AG04449 (cell line): ENCODE data around the gene GRIN2A.

Experiments used
- CTCF ChIA-PET: fragments of 350-600 bp; formaldehyde crosslinking; extraction: SDS; loops from one replicate; lab custom pipeline; 2021; ENCODE audit warnings: antibody characterized with exemption; lab: Yijun Ruan, JAX
- POLR2A ChIA-PET: fragments of 400-600, 350-600 bp; formaldehyde crosslinking; extraction: SDS; loops from one replicate; lab custom pipeline; 2020; ENCODE audit warnings: antibody characterized with exemption, inconsistent platforms; lab: Yijun Ruan, JAX
- DNase-seq: peaks from one replicate; pipeline ENCODE4 v3.0.0-alpha.2; 2010; ENCODE audit warnings: low read depth, low spot score
- H3K4me3 ChIP-seq: 2 replicates; pipeline ENCODE4 v1.5.1; 2011; ENCODE audit warnings: low read depth, mild to moderate bottlenecking, control low read depth, low read length
- TF ChIP-seq, protein P1 (sequence below): IDR thresholded peaks from one replicate; pipeline ENCODE4 v1.5.1; 2011; ENCODE audit warnings: mild to moderate bottlenecking, moderate library complexity, low read length, control low read depth, inconsistent platforms; ENCODE audit not compliant: insufficient read depth; ENCODE audit errors: missing control alignments

The GRIN2A gene

GRCh38 chr16:10138881-10139280 is 43.3 kb downstream of the GRIN2A start:
- H3K4me3 ChIP-seq = no peak overlapping the region
- ChIA-PET POLR2A (no interaction called here), CTCF (no interaction called here)
- DNase-seq = no peak
- TF ChIP-seq, protein P1, sequence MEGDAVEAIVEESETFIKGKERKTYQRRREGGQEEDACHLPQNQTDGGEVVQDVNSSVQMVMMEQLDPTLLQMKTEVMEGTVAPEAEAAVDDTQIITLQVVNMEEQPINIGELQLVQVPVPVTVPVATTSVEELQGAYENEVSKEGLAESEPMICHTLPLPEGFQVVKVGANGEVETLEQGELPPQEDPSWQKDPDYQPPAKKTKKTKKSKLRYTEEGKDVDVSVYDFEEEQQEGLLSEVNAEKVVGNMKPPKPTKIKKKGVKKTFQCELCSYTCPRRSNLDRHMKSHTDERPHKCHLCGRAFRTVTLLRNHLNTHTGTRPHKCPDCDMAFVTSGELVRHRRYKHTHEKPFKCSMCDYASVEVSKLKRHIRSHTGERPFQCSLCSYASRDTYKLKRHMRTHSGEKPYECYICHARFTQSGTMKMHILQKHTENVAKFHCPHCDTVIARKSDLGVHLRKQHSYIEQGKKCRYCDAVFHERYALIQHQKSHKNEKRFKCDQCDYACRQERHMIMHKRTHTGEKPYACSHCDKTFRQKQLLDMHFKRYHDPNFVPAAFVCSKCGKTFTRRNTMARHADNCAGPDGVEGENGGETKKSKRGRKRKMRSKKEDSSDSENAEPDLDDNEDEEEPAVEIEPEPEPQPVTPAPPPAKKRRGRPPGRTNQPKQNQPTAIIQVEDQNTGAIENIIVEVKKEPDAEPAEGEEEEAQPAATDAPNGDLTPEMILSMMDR = no peak

DNA sequence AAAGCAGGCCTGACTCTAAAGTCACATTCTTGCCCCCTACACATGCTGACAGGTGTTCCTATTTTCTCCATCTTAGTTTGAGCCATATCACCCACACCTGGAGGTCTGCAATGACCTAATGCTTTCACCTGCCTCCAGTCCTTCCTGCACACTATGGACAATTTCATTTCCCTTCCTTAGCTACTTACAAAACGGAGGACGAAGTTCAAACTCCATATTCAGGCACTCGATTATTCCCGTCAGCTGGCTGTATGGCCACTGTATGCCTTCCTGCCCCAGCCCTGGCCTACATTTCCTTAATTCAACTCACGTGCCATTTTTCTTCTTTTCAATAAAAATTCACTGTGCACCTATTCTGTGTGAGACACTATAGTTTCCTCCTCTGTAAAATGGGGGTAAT is 44.9 kb downstream of the GRIN2A start:
- no peak overlapping the region for H3K4me3 ChIP-seq
- DNase-seq = no peak
- ChIA-PET POLR2A (no interaction called here), CTCF (no interaction called here)
- TF ChIP-seq, protein P1 = no peak

DNA sequence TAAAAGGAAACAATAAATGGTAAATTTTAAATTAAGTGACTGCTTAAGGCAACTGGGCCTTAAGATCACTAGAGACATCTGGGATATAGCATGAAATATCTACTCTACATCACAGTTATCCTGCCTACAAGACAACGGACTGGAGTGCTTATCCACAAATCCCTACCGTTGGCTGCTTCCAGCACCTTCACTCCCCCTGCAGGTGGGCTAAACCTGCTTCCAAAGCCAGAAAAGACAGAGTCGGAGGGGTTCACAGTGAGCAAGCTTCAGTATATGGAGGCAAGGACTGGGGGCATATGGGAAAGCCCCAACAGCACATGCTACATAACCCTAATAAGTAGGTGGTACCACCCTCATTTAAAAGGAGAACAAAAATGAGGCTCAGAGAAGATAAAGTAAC is 45.3 kb downstream of the GRIN2A start:
- ChIA-PET CTCF (no interaction called here), POLR2A (no interaction called here)
- TF ChIP-seq, protein P1 = no peak
- H3K4me3 ChIP-seq = no peak overlapping the region
- no peak for DNase-seq

DNA sequence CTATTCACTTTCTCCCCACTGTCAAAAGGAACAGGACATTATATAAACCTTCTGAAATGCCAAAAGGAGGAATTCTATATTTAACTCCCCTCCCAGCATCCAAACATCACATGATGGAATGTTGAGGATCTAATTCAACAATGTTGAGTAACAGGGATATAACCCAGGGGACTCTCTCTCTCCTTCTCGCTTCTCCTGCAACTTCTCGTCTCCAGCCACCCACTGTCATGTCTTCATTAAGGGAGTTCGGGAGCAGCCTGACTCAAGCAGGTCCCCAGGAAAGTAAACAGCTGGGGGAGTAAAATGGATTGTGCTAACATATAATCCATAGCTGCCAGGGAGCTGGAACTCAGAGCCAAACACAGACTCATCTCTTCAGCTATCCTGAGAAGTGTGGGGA is 51.7 kb downstream of the GRIN2A start:
- TF ChIP-seq, protein P1 = no peak
- H3K4me3 ChIP-seq = no peak overlapping the region
- DNase-seq = no peak
- ChIA-PET POLR2A (no interaction called here), CTCF (interaction anchor here (1.0 kb wide), 1 partner anchor 49 kb away, joined by 3 read pairs; no protein-coding TSS in a partner anchor)

DNA sequence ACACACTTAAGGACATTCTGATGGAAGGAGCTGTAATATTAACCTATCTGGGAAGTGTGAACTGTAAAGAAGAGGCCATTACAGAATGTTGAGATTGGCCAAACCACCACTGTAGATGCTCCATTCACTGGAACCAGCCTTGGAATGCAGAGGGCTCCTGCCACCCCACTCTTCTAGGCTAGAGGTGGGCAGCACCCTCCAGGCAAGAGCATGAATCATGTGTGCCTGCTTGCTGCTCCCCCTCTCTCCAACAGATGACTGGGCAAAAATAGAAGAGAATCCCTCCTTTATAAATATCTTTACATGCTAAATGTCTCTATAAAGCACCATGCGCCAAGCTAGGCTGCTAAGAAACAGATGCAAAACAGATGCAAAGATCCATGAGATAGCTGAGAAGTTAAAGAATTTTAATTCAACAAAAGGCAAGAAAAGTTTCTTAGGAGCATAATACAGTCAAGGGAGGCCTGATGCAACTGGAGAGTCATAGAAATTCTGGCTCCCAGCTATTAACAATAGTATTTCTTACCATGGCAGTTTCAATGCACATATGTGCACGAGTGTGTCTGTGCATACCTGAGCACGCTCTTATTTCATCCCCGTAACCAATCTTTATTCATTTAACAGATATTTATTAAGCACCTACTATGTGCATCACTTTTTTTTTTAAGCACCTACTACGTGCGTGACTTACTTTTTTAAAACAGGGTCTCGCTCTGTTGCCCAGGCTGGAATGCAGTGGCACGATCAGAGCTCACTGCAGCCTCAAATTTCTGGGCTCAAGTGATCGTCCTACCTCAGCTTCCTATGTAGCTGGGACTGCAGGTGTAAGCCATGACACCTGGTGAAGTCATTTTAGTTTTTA is 53.6 kb downstream of the GRIN2A start:
- no peak for DNase-seq
- TF ChIP-seq, protein P1 = no peak
- POLR2A ChIA-PET = no interaction called here
- no peak overlapping the region for H3K4me3 ChIP-seq
- CTCF ChIA-PET = interaction anchor here (0.9 to 1.5 kb wide), 2 partner anchors 26 to 38 kb away, joined by 3 read pairs; no protein-coding TSS in a partner anchor

- TF ChIP-seq, protein P1 = no peak
- POLR2A ChIA-PET = no interaction called here
- CTCF ChIA-PET = interaction anchor here (0.7 kb wide), 1 partner anchor 120 kb away, joined by 3 read pairs; no protein-coding TSS in a partner anchor
- no peak for DNase-seq
- H3K4me3 ChIP-seq = no peak overlapping the region
Observed at GRCh38 chr16:10126686-10127085, 55.5 kb downstream of the GRIN2A start.
